Hepatocyte (in vitro differentiated cells): ENCODE data around the gene TTC28. TPM values are rescaled to one million over a fixed set of nuclear protein-coding genes. Genes with fewer than 3 reads are reported as not detected.

Source experiments
- DNase-seq: peaks from one replicate; pipeline ENCODE4 v3.0.0-alpha.2; 2016; ENCODE audit warnings: low spot score
- H2AFZ ChIP-seq: fragments of 200-600 bp; sonication (generic); 2 replicates; pipeline ENCODE4 v1.6.0; 2016; ENCODE audit warnings: antibody characterized with exemption, mild to moderate bottlenecking
- H3K27ac ChIP-seq: fragments of 200-600 bp; sonication (generic); 2 replicates; pipeline ENCODE4 v1.5.1; 2016; ENCODE audit warnings: mild to moderate bottlenecking
- H3K27me3 ChIP-seq: fragments of 200-600 bp; sonication (generic); 2 replicates; pipeline ENCODE4 v1.6.1; 2016
- H3K36me3 ChIP-seq: fragments of 200-600 bp; sonication (generic); replicated peaks from 2 replicates; pipeline ENCODE4 v1.5.1; 2016; ENCODE audit warnings: low read depth; ENCODE audit not compliant: insufficient read depth
- H3K4me1 ChIP-seq: fragments of 200-600 bp; sonication (generic); 2 replicates; pipeline ENCODE4 v1.5.1; 2016; ENCODE audit warnings: mild to moderate bottlenecking, moderate library complexity; ENCODE audit not compliant: insufficient read depth
- H3K4me2 ChIP-seq: fragments of 200-600 bp; sonication (generic); 2 replicates; pipeline ENCODE4 v1.6.0; 2016
- H3K4me3 ChIP-seq: fragments of 200-600 bp; sonication (generic); 2 replicates; pipeline ENCODE4 v1.5.1; 2016; ENCODE audit warnings: mild to moderate bottlenecking
- H3K79me2 ChIP-seq: fragments of 200-600 bp; sonication (generic); 2 replicates; pipeline ENCODE4 v1.6.0; 2017; ENCODE audit warnings: mild to moderate bottlenecking
- H3K9me2 ChIP-seq: fragments of 200-600 bp; sonication (generic); replicated peaks from 2 replicates; pipeline ENCODE4 v1.6.0; 2017; ENCODE audit warnings: mild to moderate bottlenecking; ENCODE audit not compliant: insufficient read depth
- H3K9me3 ChIP-seq: fragments of 200-600 bp; sonication (generic); 2 replicates; pipeline ENCODE4 v1.5.1; 2016; ENCODE audit warnings: low read depth, mild to moderate bottlenecking
- H4K20me1 ChIP-seq: fragments of 200-600 bp; sonication (generic); 2 replicates; pipeline ENCODE4 v1.6.0; 2016; ENCODE audit warnings: mild to moderate bottlenecking; ENCODE audit not compliant: insufficient read depth, poor library complexity, severe bottlenecking
- EZH2 ChIP-seq: fragments of 200-600 bp; sonication (generic); IDR thresholded peaks from 2 replicates; pipeline ENCODE4 v1.6.1; 2016; ENCODE audit warnings: antibody characterized with exemption, mild to moderate bottlenecking, borderline replicate concordance
- EZH2phosphoT487 ChIP-seq: fragments of 200-600 bp; sonication (generic); IDR thresholded peaks from one replicate; pipeline ENCODE4 v1.6.1; 2018; ENCODE audit warnings: antibody characterized with exemption, mild to moderate bottlenecking, low read depth, moderate library complexity; ENCODE audit not compliant: unreplicated experiment, severe bottlenecking
- WGBS: methylation state at CpG from one replicate; pipeline ENCODE4 v1.1.6; 2016; ENCODE audit warnings: low lambda C conversion rate; ENCODE audit errors: missing lambda C conversion rate; 5-methylcytosine and 5-hydroxymethylcytosine counted together
- polyA plus RNA-seq: library from polyadenylated mRNA; unstranded; fragments of >200 nt; fragmentation: Nextera tagmentation; extraction: Ambion mirVana; gene quantifications from 2 replicates; pipeline ENCODE4 v1.2.1, GENCODE V29; 2016
- total RNA-seq: library from RNA; depleted of rRNA; stranded (reverse); fragments of >200 nt; gene quantifications from 2 replicates; pipeline ENCODE4 v1.2.3, GENCODE V29; 2014
- TF ChIP-seq, protein P1 (sequence below): fragments of 200-600 bp; sonication (generic); IDR thresholded peaks from 2 replicates; pipeline ENCODE4 v1.5.1; 2016; ENCODE audit warnings: antibody characterized with exemption, mild to moderate bottlenecking; ENCODE audit not compliant: poor library complexity

Gene TTC28
- total and polyA plus RNA-seq, 2 experiments from 2014 or later, result 14.7 to 30.4 TPM

DNA sequence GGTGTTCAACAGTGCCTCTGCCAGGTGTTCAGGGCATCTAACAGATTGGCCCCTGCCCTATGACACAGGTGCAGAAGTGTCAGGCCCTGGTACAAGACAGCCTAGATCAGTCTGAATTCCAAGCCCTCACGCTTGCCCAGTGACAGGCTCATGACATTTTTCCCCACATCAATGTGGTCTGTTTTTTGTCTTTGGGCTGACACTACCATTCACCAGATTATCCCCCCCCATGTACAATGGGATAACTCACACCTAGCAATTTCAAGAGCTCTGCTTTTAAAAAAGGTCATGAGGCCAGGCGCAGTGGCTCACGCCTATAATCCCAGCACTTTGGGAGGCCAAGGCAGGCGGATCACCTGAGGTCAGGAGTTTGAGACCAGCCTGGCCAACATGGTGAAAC, 605.1 kb downstream of the TTC28 start:
- Histone ChIP-seq H2AFZ (no peak overlapping the region), H3K9me2 (no peaks in the 10 kb centered on the region), H3K4me3 (no peak overlapping the region), H3K4me2 (no peak overlapping the region), H3K79me2 (no peaks in the 10 kb centered on the region), H3K9me3 (no peaks in the 10 kb centered on the region), H3K4me1 (peaks cover 3% of the 10 kb centered on the region), H3K27ac (no peak overlapping the region), H4K20me1 (no peaks in the 10 kb centered on the region), H3K27me3 (no peaks in the 10 kb centered on the region), H3K36me3 (no peaks in the 10 kb centered on the region)
- TF ChIP-seq EZH2, result no peak
- no peak for TF ChIP-seq EZH2phosphoT487
- TF ChIP-seq, protein P1, sequence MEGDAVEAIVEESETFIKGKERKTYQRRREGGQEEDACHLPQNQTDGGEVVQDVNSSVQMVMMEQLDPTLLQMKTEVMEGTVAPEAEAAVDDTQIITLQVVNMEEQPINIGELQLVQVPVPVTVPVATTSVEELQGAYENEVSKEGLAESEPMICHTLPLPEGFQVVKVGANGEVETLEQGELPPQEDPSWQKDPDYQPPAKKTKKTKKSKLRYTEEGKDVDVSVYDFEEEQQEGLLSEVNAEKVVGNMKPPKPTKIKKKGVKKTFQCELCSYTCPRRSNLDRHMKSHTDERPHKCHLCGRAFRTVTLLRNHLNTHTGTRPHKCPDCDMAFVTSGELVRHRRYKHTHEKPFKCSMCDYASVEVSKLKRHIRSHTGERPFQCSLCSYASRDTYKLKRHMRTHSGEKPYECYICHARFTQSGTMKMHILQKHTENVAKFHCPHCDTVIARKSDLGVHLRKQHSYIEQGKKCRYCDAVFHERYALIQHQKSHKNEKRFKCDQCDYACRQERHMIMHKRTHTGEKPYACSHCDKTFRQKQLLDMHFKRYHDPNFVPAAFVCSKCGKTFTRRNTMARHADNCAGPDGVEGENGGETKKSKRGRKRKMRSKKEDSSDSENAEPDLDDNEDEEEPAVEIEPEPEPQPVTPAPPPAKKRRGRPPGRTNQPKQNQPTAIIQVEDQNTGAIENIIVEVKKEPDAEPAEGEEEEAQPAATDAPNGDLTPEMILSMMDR, result no peak
- no peak for DNase-seq
- 86% methylated on average over 4 of the region's 4 CpGs for WGBS

DNA sequence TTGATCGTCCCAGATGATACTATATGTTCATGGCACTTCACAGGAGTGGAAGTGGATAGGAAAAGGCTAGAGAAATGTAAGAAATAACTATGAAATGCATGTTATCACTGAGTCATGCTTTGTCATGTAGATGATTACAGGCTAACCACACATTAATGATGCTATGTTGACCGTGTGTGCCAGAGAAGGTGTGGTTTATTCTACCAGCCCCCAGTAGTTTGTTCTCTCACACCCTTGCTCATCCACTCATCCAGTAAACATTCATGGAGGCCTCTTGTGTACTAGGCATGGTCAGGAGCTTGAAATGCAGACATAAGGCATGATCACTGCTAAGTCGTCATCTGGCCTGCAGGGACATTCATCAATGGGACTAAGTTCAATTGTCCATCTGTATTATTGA, 607.6 kb downstream of the TTC28 start:
- H3K27me3 ChIP-seq, result no peaks in the 10 kb centered on the region
- TF ChIP-seq, protein P1, result no peak
- TF ChIP-seq EZH2phosphoT487 (no peak), EZH2 (no peak)
- H3K4me2 ChIP-seq, result no peak overlapping the region
- no peaks in the 10 kb centered on the region for H4K20me1 ChIP-seq
- WGBS, result 92% methylated on average over 3 of the region's 3 CpGs
- no peaks in the 10 kb centered on the region for H3K79me2 ChIP-seq
- no peak overlapping the region for H3K27ac ChIP-seq
- H3K9me2 ChIP-seq, result no peaks in the 10 kb centered on the region
- H2AFZ ChIP-seq, result no peak overlapping the region
- H3K4me1 ChIP-seq, result peaks cover 3% of the 10 kb centered on the region
- H3K36me3 ChIP-seq, result no peaks in the 10 kb centered on the region
- DNase-seq, result no peak
- no peaks in the 10 kb centered on the region for H3K9me3 ChIP-seq
- no peak overlapping the region for H3K4me3 ChIP-seq

DNA sequence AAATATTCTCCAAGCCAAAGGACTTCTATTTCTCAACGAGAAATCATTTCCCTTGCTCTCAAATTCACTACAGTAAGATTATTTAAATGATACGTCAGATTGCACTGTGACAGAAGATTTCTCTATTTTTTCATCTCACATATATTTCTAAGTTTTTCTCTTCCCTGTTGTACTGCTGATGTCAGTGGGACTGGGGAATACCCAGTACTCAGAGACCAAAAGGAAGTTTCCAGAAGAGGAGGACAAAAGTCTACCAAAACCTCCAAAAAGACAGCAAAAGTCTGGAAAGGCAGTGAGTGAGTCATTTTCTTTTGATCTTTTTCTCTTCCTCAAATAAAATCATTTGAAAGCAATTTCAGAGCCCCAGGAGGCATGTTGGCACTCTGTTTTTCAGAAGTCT, 610.8 kb downstream of the TTC28 start:
- no peak overlapping the region for H3K4me2 ChIP-seq
- no peak overlapping the region for H3K27ac ChIP-seq
- no peaks in the 10 kb centered on the region for H3K9me3 ChIP-seq
- H3K27me3 ChIP-seq, result no peaks in the 10 kb centered on the region
- WGBS, result 90% methylated on average over 2 of the region's 2 CpGs
- no peak overlapping the region for H2AFZ ChIP-seq
- H3K4me1 ChIP-seq, result no peaks in the 10 kb centered on the region
- H4K20me1 ChIP-seq, result no peaks in the 10 kb centered on the region
- no peaks in the 10 kb centered on the region for H3K36me3 ChIP-seq
- TF ChIP-seq EZH2 (no peak), EZH2phosphoT487 (no peak)
- TF ChIP-seq, protein P1, result no peak
- DNase-seq, result no peak
- H3K9me2 ChIP-seq, result no peaks in the 10 kb centered on the region
- H3K4me3 ChIP-seq, result no peak overlapping the region
- no peaks in the 10 kb centered on the region for H3K79me2 ChIP-seq

DNA sequence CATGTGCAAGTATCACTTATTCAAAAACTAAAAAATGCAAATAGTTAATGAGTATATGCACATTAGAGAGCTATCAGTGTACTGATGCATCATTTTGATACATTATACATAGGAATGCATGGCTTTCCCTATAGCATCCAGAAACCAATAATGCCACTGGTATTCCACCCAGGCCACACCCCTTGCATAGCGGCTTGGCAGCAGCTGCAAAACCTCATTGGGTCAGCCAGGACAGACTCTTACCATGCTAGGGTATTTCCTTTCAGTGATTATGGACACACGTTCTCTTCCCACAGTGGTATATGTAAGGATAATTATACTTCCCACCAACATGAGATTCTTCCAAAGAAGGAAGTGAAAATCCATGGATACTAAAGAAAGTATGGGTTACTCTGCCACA, 614.7 kb downstream of the TTC28 start:
- no peak for DNase-seq

More for the DNA sequence above, 614.7 kb downstream of the TTC28 start:
- H3K79me2 ChIP-seq, result no peaks in the 10 kb centered on the region
- WGBS, result 86% methylated on average over 2 of the region's 2 CpGs
- no peak overlapping the region for H3K4me2 ChIP-seq
- H3K4me1 ChIP-seq, result no peaks in the 10 kb centered on the region
- no peaks in the 10 kb centered on the region for H3K9me3 ChIP-seq
- H4K20me1 ChIP-seq, result no peaks in the 10 kb centered on the region
- TF ChIP-seq EZH2, result no peak
- TF ChIP-seq, protein P1, result no peak
- TF ChIP-seq EZH2phosphoT487, result no peak
- no peak overlapping the region for H3K27ac ChIP-seq
- H3K36me3 ChIP-seq, result no peaks in the 10 kb centered on the region
- H3K27me3 ChIP-seq, result no peaks in the 10 kb centered on the region
- H2AFZ ChIP-seq, result no peak overlapping the region
- H3K9me2 ChIP-seq, result no peaks in the 10 kb centered on the region
- H3K4me3 ChIP-seq, result no peak overlapping the region
